HepG2 (cell line): Measurements from ENCODE around the gene C16orf89. TPM values are rescaled to one million over a fixed set of nuclear protein-coding genes. Genes with fewer than 3 reads are reported as not detected.
"Not testable (repeated sequence)": the region's sequence is repeated elsewhere in the genome, so short reads cannot be mapped to it uniquely, and the experiment has no call there.

Experiments
- ATAC-seq: fragments of 200-7000 bp; cut with Tn5 transposase; 3 replicates; pipeline ENCODE4 v1.9.1; 2020; ENCODE audit warnings: mild to moderate bottlenecking, moderate library complexity
- BruUV-seq: library from RNA; stranded (reverse); fragments of 400-500 nt; replicated peaks from 2 replicates; lab custom pipeline; 2021; lab: Mats Ljungman, UMichigan
- CTCF ChIA-PET: fragments of 300-600 bp; formaldehyde crosslinking; extraction: SDS; loops from one replicate; lab custom pipeline; 2021; ENCODE audit warnings: low total read pairs, inconsistent platforms, low intra/inter-chr PET ratio; lab: Yijun Ruan, JAX
- POLR2A ChIA-PET: fragments of 350-600 bp; sonication (Branson Sonifier 250); formaldehyde crosslinking; loops from one replicate; lab custom pipeline; 2020; ENCODE audit warnings: antibody characterized with exemption, inconsistent platforms; lab: Yijun Ruan, JAX
- DNase-seq: peaks from one replicate; pipeline ENCODE4 v3.0.0-alpha.2; 2015; ENCODE audit warnings: low spot score
- FAIRE-seq: peaks from 3 replicates; lab custom pipeline; 2011; peaks lifted over from hg19 to GRCh38; lab: Jason Lieb, UNC
- H2AFZ ChIP-seq: one replicate; pipeline ENCODE4 v1.6.1; 2011; ENCODE audit warnings: low read length, inconsistent platforms
- H3K27ac ChIP-seq: fragments of 300-600 bp; 3 replicates; pipeline ENCODE4 v1.8.0; 2011; ENCODE audit warnings: mixed run types, mild to moderate bottlenecking, mixed read lengths, low read length, inconsistent platforms; ENCODE audit not compliant: insufficient read depth; ENCODE audit errors: extremely low read length
- H3K27me3 ChIP-seq, 2 experiments: fragments of 200-600 bp in 1 of 2; 2 replicates in 1 of 2; 3 replicates in 1 of 2; pipeline versions ENCODE4 v1.6.0 to v1.8.0; 2011; ENCODE audit warnings: low read length in 2 of 2, mild to moderate bottlenecking in 2 of 2, moderate library complexity in 2 of 2, inconsistent platforms in 1 of 2; ENCODE audit not compliant: insufficient read depth in 2 of 2, control insufficient read depth in 1 of 2
- H3K36me3 ChIP-seq, 2 experiments: fragments of 200-600 bp in 1 of 2; replicated peaks in 1 of 2; 2 replicates in 1 of 2; 3 replicates in 1 of 2; pipeline versions ENCODE4 v1.5.1 to v1.8.0; 2011; ENCODE audit warnings: low read length in 2 of 2, inconsistent platforms in 1 of 2; ENCODE audit not compliant: insufficient read depth in 2 of 2, control insufficient read depth in 1 of 2
- H3K4me1 ChIP-seq: 2 replicates; pipeline ENCODE4 v1.5.1; 2012; ENCODE audit warnings: low read length, inconsistent platforms; ENCODE audit not compliant: insufficient read depth
- H3K4me2 ChIP-seq: 2 replicates; pipeline ENCODE4 v1.6.0; 2011; ENCODE audit warnings: low read depth, low read length, inconsistent platforms
- H3K4me3 ChIP-seq, 3 experiments: fragments of 200-600 bp in 1 of 3; sonication (generic), shearing (Covaris generic) in 1 of 3; replicated peaks in 1 of 3; 2 replicates each; pipeline ENCODE4 v1.5.1; 2011 to 2016; ENCODE audit warnings: low read length in 3 of 3, inconsistent platforms in 2 of 3, low read depth in 2 of 3, mild to moderate bottlenecking in 2 of 3, control low read depth in 1 of 3, mixed read lengths in 1 of 3; ENCODE audit not compliant: insufficient read depth in 1 of 3
- H3K79me2 ChIP-seq: one replicate; pipeline ENCODE4 v1.6.1; 2011; ENCODE audit warnings: low read length, inconsistent platforms; ENCODE audit not compliant: insufficient read depth
- H3K9ac ChIP-seq: 2 replicates; pipeline ENCODE4 v1.6.0; 2011; ENCODE audit warnings: mild to moderate bottlenecking, low read depth, low read length, inconsistent platforms; ENCODE audit not compliant: insufficient read depth
- H3K9me3 ChIP-seq: 2 replicates; pipeline ENCODE4 v1.5.1; 2012; ENCODE audit warnings: mild to moderate bottlenecking, low read length
- H4K20me1 ChIP-seq: 2 replicates; pipeline ENCODE4 v1.6.0; 2011; ENCODE audit warnings: inconsistent platforms, mild to moderate bottlenecking, low read length, moderate library complexity; ENCODE audit not compliant: insufficient read depth
- CREB1 ChIP-seq, 2 experiments: fragments of 450-650 bp in 1 of 2; IDR thresholded peaks; 2 replicates each; pipeline ENCODE4 v1.6.1; 2016 to 2017; ENCODE audit warnings: control low read depth in 1 of 2, mild to moderate bottlenecking in 1 of 2, missing compliant biosample characterization in 1 of 2, missing genetic modification characterization in 1 of 2
- DNMT1 ChIP-seq: sonication (generic); formaldehyde crosslinking; IDR thresholded peaks from 2 replicates; pipeline ENCODE4 v1.5.1; 2020; ENCODE audit warnings: mild to moderate bottlenecking, missing genetic modification reagents
- IKZF4 ChIP-seq: sonication (generic); formaldehyde crosslinking; IDR thresholded peaks from 2 replicates; pipeline ENCODE4 v1.5.1; 2020; ENCODE audit warnings: borderline replicate concordance, mild to moderate bottlenecking, low read depth, missing genetic modification reagents; ENCODE audit errors: not compliant biosample characterization
- MAFF ChIP-seq: IDR thresholded peaks from 2 replicates; pipeline ENCODE4 v1.6.1; 2011; ENCODE audit warnings: low read depth, low read length, improper control_type of control experiment
- MAFK ChIP-seq, 2 experiments: IDR thresholded peaks in 1 of 2; conservative IDR thresholded peaks in 1 of 2; 2 replicates each; pipeline ENCODE4 v1.6.1; 2011; ENCODE audit warnings: improper control_type of control experiment in 2 of 2, low read length in 2 of 2
- WGBS: methylation state at CpG from one replicate; pipeline ENCODE4 v1.1.6; 2017; ENCODE audit warnings: low lambda C conversion rate; 5-methylcytosine and 5-hydroxymethylcytosine counted together
- in situ Hi-C: cut with HindIII; loops from 2 replicates; pipeline ENCODE4 v1.10.0; 2017; ENCODE audit warnings: low pct_unique_long_range_greater_than_20kb; ENCODE audit not compliant: extremely low pct_ligation_motif_present
- intact Hi-C: fragments of 100-400 bp; cut with micrococcal nuclease; formaldehyde crosslinking; loops from one replicate; pipeline ENCODE4 v1.10.0; 2022; ENCODE audit not compliant: unreplicated experiment
- polyA plus RNA-seq, 8 experiments: library from polyadenylated mRNA; depleted of rRNA in 3 of 8; stranded (reverse) in 7 of 8; unstranded in 1 of 8; fragments of >200 nt; fragmentation: Illumina TruSeq in 4 of 8; extraction: Trizol in 4 of 8; gene quantifications; 2 replicates each; pipeline versions ENCODE4 v1.2.1 to v1.2.3, GENCODE V29; 2011 to 2016; ENCODE audit warnings: low read depth in 4 of 8, missing spikeins in 1 of 8, mixed read lengths in 1 of 8; ENCODE audit not compliant: insufficient read depth in 1 of 8
- total RNA-seq, 5 experiments: library from RNA; depleted of rRNA; stranded (reverse); fragments of >200 nt; fragmentation: Illumina TruSeq; extraction: Trizol; gene quantifications; 2 replicates each; pipeline ENCODE4 v1.2.3, GENCODE V29; 2016; ENCODE audit warnings: low read depth in 1 of 5

C16orf89 gene
- total and polyA plus RNA-seq, 2 of the 13 experiments (the other 11 are each of a cell fraction or from before 2014, with no cell fraction given) = 1.9 to 3.4 TPM

GRCh38 chr16:5110933-5111332 lies 45.2 kb upstream of the C16orf89 start:
- CTCF ChIA-PET; H4K20me1 ChIP-seq; H3K27me3 ChIP-seq; DNase-seq; H3K9ac ChIP-seq; in situ Hi-C loops; H3K36me3 ChIP-seq; H3K4me3 ChIP-seq; H3K27ac ChIP-seq; ATAC-seq; H3K4me2 ChIP-seq; H3K4me1 ChIP-seq; H3K9me3 ChIP-seq; H2AFZ ChIP-seq; POLR2A ChIA-PET; FAIRE-seq; intact Hi-C loops; H3K79me2 ChIP-seq; BruUV-seq; TF ChIP-seq CREB1 (CRISPR knock-in tag; IDR thresholded peaks at IDR 0.05): not testable (repeated sequence)
- 66% methylated on average over 10 of the region's 10 CpGs for WGBS
- peak; percentile 81 to 87 for TF ChIP-seq MAFK (conservative IDR thresholded peaks at IDR 0.05 in 1 of 2, IDR thresholded peaks at IDR 0.05 in 1 of 2; ENCODE audit: low read length in 2 of 2)
- TF ChIP-seq MAFF = peak; percentile 88
- TF ChIP-seq CREB1 (IDR thresholded peaks at IDR 0.05) = 0 out of 2 replicates have a peak, but pooled peaks have one; percentile 17

- peak; percentile 55 for ATAC-seq
- TF ChIP-seq IKZF4 (CRISPR knock-in tag) (no peak), DNMT1 (CRISPR knock-in tag) (0 out of 2 replicates have a peak, but pooled peaks have one; percentile 43)
- Histone ChIP-seq H3K9ac (no peak overlapping the region), H3K4me2 (no peak overlapping the region), H2AFZ (no peak overlapping the region), H3K4me3 (no peak overlapping the region), H3K9me3 (no peaks in the 10 kb centered on the region), H4K20me1 (no peaks in the 10 kb centered on the region), H3K36me3 (no peaks in the 10 kb centered on the region), H3K27ac (no peak overlapping the region), H3K79me2 (no peaks in the 10 kb centered on the region), H3K27me3 (no peaks in the 10 kb centered on the region), H3K4me1 (peaks cover 8% of the 10 kb centered on the region)
- BruUV-seq = no TSS peak
- 87% methylated on average over 27 of the region's 27 CpGs for WGBS
- CTCF ChIA-PET = no interaction called here
- no peak for FAIRE-seq
- intact Hi-C loops = no loop called here
- DNase-seq = no peak
- in situ Hi-C loops = no loop called here
- POLR2A ChIA-PET = interaction anchor here (1.3 to 2.3 kb wide), 2 partner anchors 10 to 26 kb away, joined by 4 to 9 read pairs; no protein-coding TSS in a partner anchor
Observed at GRCh38 chr16:5108505-5109158, 42.9 kb upstream of the C16orf89 start.

GRCh38 chr16:5105039-5105438 lies 39.3 kb upstream of the C16orf89 start:
- H2AFZ ChIP-seq, H3K4me2 ChIP-seq, H3K79me2 ChIP-seq, intact Hi-C loops, in situ Hi-C loops, FAIRE-seq, ATAC-seq, BruUV-seq, POLR2A ChIA-PET, H3K4me3 ChIP-seq, H4K20me1 ChIP-seq, DNase-seq, H3K9me3 ChIP-seq, H3K9ac ChIP-seq, H3K36me3 ChIP-seq, H3K27me3 ChIP-seq, H3K27ac ChIP-seq, CTCF ChIA-PET: not testable (repeated sequence)
- peaks cover 12% of the 10 kb centered on the region for H3K4me1 ChIP-seq
- 17% methylated on average over 5 of the region's 5 CpGs for WGBS
